ENCODE measurements around the gene EXOC2.

The EXOC2 gene

GRCh38 chr6:680251-680650, 12.7 kb downstream of the EXOC2 start:
- TF ChIP-seq TCF12 (IDR thresholded peaks at IDR 0.05; ENCODE audit: low read depth) (no peak), TAF1 (IDR thresholded peaks at IDR 0.05; ENCODE audit: low read depth) (no peak), MAX (IDR thresholded peaks at IDR 0.05) (no peak), REST (IDR thresholded peaks at IDR 0.05; ENCODE audit: low read depth) (no peak), FOXM1 (IDR thresholded peaks at IDR 0.05; ENCODE audit: borderline replicate concordance, low read depth) (no peak), YY1 (IDR thresholded peaks at IDR 0.05; ENCODE audit: low read depth) (no peak)

GRCh38 chr6:679282-679681, 13.7 kb downstream of the EXOC2 start:
- TF ChIP-seq CEBPB (IDR thresholded peaks at IDR 0.05) (no peak), TCF12 (IDR thresholded peaks at IDR 0.05; ENCODE audit: low read depth) (no peak), EGR1 (IDR thresholded peaks at IDR 0.05) (no peak), EP300 (IDR thresholded peaks at IDR 0.05; ENCODE audit: borderline replicate concordance) (no peak), YY1 (IDR thresholded peaks at IDR 0.05; ENCODE audit: low read depth) (no peak), REST (IDR thresholded peaks at IDR 0.05; ENCODE audit: low read depth) (no peak), MAX (IDR thresholded peaks at IDR 0.05) (no peak), USF1 (IDR thresholded peaks at IDR 0.05) (no peak), FOXM1 (IDR thresholded peaks at IDR 0.05; ENCODE audit: borderline replicate concordance, low read depth) (no peak), TEAD4 (IDR thresholded peaks at IDR 0.05) (no peak), ZBTB7A (IDR thresholded peaks at IDR 0.05; ENCODE audit: low read depth) (no peak), NFIC (IDR thresholded peaks at IDR 0.05) (no peak), CREB1 (IDR thresholded peaks at IDR 0.05; ENCODE audit: low read depth) (no peak), TAF1 (IDR thresholded peaks at IDR 0.05; ENCODE audit: low read depth) (no peak)

- TF ChIP-seq TAF1 (IDR thresholded peaks at IDR 0.05; ENCODE audit: low read depth) (no peak), REST (IDR thresholded peaks at IDR 0.05; ENCODE audit: low read depth) (no peak), NFIC (IDR thresholded peaks at IDR 0.05) (no peak), ZBTB7A (IDR thresholded peaks at IDR 0.05; ENCODE audit: low read depth) (no peak), TCF12 (IDR thresholded peaks at IDR 0.05; ENCODE audit: low read depth) (no peak), YY1 (IDR thresholded peaks at IDR 0.05; ENCODE audit: low read depth) (no peak), CREB1 (IDR thresholded peaks at IDR 0.05; ENCODE audit: low read depth) (no peak), FOXM1 (IDR thresholded peaks at IDR 0.05; ENCODE audit: borderline replicate concordance, low read depth) (no peak), TEAD4 (IDR thresholded peaks at IDR 0.05) (no peak), RAD21 (IDR thresholded peaks at IDR 0.05; ENCODE audit: low read depth) (no peak), EGR1 (IDR thresholded peaks at IDR 0.05) (no peak), USF1 (IDR thresholded peaks at IDR 0.05) (no peak), EP300 (IDR thresholded peaks at IDR 0.05; ENCODE audit: borderline replicate concordance) (no peak), CEBPB (IDR thresholded peaks at IDR 0.05) (no peak), MAX (IDR thresholded peaks at IDR 0.05) (no peak)
These were observed 14.4 kb downstream of the EXOC2 start for GRCh38 chr6:678520-678919.

GRCh38 chr6:677919-678318, 15.0 kb downstream of the EXOC2 start:
- TF ChIP-seq TAF1 (IDR thresholded peaks at IDR 0.05; ENCODE audit: low read depth) (no peak), ZBTB7A (IDR thresholded peaks at IDR 0.05; ENCODE audit: low read depth) (no peak)

GRCh38 chr6:674956-675355, 18.0 kb downstream of the EXOC2 start:
- TF ChIP-seq TAF1 (IDR thresholded peaks at IDR 0.05; ENCODE audit: low read depth): no peak
- no peak for TF ChIP-seq FOXM1 (IDR thresholded peaks at IDR 0.05; ENCODE audit: borderline replicate concordance, low read depth)
- no peak for TF ChIP-seq USF1 (IDR thresholded peaks at IDR 0.05)
- TF ChIP-seq ZBTB7A (IDR thresholded peaks at IDR 0.05; ENCODE audit: low read depth): no peak
- TF ChIP-seq CREB1 (IDR thresholded peaks at IDR 0.05; ENCODE audit: low read depth): no peak
- no peak for TF ChIP-seq TCF12 (IDR thresholded peaks at IDR 0.05; ENCODE audit: low read depth)
- no peak for TF ChIP-seq RAD21 (IDR thresholded peaks at IDR 0.05; ENCODE audit: low read depth)
- no peak for TF ChIP-seq EGR1 (IDR thresholded peaks at IDR 0.05)
- no peak for TF ChIP-seq MAX (IDR thresholded peaks at IDR 0.05)
- TF ChIP-seq TEAD4 (IDR thresholded peaks at IDR 0.05): no peak
